GM12874 (cell line): Measurements from ENCODE around the gene GPR119.

Source experiments
- CTCF ChIP-seq: IDR thresholded peaks from 2 replicates; pipeline ENCODE4 v1.5.1; 2011; ENCODE audit warnings: low read depth, mild to moderate bottlenecking, control low read depth, low read length, moderate library complexity; ENCODE audit not compliant: insufficient read depth

The GPR119 gene

GRCh38 chrX:130336531-130336930 lies 48.9 kb downstream of the GPR119 start:
- no peak for TF ChIP-seq CTCF
